Endothelial cell of umbilical vein (primary cell): Measurements from ENCODE around the gene TFF2.

Source experiments
- EZH2 ChIP-seq: IDR thresholded peaks from 2 replicates; pipeline ENCODE4 v1.6.1; 2012; ENCODE audit warnings: borderline replicate concordance, low read depth, mild to moderate bottlenecking, moderate library complexity, low read length, inconsistent platforms; ENCODE audit not compliant: severe bottlenecking
- POLR2A ChIP-seq: IDR thresholded peaks from 2 replicates; pipeline ENCODE4 v1.6.1; 2012; ENCODE audit warnings: low read depth, mild to moderate bottlenecking, control low read depth, low read length
- TF ChIP-seq, protein P1 (sequence below), 2 donors: IDR thresholded peaks; 1 replicate in 1 of 2; 2 replicates in 1 of 2; pipeline ENCODE4 v1.5.1; 2011; ENCODE audit warnings: low read length in 2 of 2, mild to moderate bottlenecking in 2 of 2, moderate library complexity in 2 of 2, control low read depth in 1 of 2, inconsistent platforms in 1 of 2, low read depth in 1 of 2; ENCODE audit not compliant: insufficient read depth in 1 of 2; ENCODE audit errors: extremely low read depth in 1 of 2

DNA sequence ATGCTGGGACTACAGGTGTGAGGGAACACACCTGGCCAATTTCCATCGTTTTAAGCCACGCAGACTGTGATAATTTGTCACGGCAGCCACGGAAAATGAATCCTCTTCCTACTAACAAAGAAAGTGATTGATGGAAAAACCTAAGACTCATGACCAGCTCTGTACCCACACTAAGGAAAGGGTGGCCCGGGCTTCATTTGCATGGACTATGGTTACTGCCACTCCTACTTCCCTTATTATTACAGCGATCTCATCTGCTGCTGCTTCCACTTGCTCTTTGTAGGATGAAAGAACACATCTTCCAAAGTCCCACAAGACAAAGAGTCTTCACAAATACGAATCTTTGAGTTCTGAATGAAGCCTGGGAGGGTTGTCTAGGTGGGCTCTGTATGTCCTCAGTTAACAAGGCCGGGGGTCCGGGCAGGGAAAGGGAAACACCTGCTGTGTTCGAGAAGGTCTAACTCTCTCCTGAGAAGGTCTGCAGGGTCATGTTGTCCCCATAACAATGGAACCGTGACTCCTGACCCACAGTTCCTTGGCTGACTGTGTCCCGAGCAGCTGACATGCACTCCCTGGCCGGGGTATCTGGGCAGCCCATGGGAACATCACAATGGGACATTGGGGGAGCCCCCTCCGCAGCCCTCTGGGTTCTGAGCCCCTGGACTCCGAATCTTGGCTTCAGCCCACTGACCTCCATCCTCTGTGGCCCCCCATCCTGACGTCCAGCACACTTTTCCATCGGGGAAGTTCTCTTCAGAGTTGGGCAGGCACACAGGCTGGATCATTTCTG, 28.8 kb upstream of the TFF2 start:
- TF ChIP-seq POLR2A (no peak), EZH2 (no peak)
- TF ChIP-seq, protein P1, sequence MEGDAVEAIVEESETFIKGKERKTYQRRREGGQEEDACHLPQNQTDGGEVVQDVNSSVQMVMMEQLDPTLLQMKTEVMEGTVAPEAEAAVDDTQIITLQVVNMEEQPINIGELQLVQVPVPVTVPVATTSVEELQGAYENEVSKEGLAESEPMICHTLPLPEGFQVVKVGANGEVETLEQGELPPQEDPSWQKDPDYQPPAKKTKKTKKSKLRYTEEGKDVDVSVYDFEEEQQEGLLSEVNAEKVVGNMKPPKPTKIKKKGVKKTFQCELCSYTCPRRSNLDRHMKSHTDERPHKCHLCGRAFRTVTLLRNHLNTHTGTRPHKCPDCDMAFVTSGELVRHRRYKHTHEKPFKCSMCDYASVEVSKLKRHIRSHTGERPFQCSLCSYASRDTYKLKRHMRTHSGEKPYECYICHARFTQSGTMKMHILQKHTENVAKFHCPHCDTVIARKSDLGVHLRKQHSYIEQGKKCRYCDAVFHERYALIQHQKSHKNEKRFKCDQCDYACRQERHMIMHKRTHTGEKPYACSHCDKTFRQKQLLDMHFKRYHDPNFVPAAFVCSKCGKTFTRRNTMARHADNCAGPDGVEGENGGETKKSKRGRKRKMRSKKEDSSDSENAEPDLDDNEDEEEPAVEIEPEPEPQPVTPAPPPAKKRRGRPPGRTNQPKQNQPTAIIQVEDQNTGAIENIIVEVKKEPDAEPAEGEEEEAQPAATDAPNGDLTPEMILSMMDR (IDR thresholded peaks at IDR 0.05; ENCODE audit: extremely low read depth in 1 of 2, insufficient read depth in 1 of 2, low read depth in 1 of 2, low read length in 2 of 2): no peak
